LNCAP (cell line): ENCODE data around the gene REPS2.

ENCODE experiments used
- CTCF ChIP-seq: fragments of 450-650 bp; IDR thresholded peaks from 2 replicates; pipeline ENCODE4 v1.5.1; 2017; ENCODE audit warnings: mild to moderate bottlenecking

The REPS2 gene

GRCh38 chrX:16981209-16981608 lies 34.8 kb downstream of the REPS2 start:
- TF ChIP-seq CTCF, result no peak

- no peak for TF ChIP-seq CTCF
Observed at GRCh38 chrX:16981980-16982379, 35.5 kb downstream of the REPS2 start.

DNA sequence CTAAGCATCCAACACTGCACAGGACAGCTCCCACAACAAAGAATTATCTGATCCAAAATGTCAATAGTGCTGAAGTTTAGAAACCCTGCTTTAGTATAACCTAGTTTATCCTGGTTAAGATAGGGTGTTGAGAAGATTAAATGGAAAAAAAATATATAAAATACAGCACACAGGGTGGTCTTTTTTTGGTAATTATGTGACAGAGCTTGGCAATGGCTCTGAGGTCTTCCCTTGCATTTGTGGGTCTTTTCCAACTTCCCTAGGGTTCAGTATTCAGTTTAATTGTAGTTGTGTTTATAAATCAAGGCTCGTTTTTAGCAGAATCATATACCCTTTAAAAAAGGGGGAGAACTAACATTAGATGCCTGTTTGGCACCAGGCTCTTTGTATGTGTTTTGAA lies 36.6 kb downstream of the REPS2 start:
- no peak for TF ChIP-seq CTCF

GRCh38 chrX:16985286-16985685 lies 38.8 kb downstream of the REPS2 start:
- no peak for TF ChIP-seq CTCF

- no peak for TF ChIP-seq CTCF
Observed at GRCh38 chrX:16986169-16986568, 39.7 kb downstream of the REPS2 start.

GRCh38 chrX:16989750-16990149 lies 43.3 kb downstream of the REPS2 start:
- TF ChIP-seq CTCF, result no peak

- TF ChIP-seq CTCF, result no peak
Observed at GRCh38 chrX:16990839-16991238, 44.4 kb downstream of the REPS2 start.

- no peak for TF ChIP-seq CTCF
Observed at GRCh38 chrX:16992445-16992844, 46.0 kb downstream of the REPS2 start.
